Skeletal muscle tissue (tissue), 4 donors: ENCODE data around the gene CYSLTR1. TPM values are rescaled to one million over a fixed set of nuclear protein-coding genes. Genes with fewer than 3 reads are reported as not detected.
"Not testable (repeated sequence)": the region's sequence is repeated elsewhere in the genome, so short reads cannot be mapped to it uniquely, and the experiment has no call there.

Experiments used
- H3K27ac ChIP-seq: one replicate; pipeline ENCODE4 v1.7.0; 2013; ENCODE audit warnings: mild to moderate bottlenecking, low read depth, low read length, inconsistent platforms
- H3K27me3 ChIP-seq, 3 donors: one replicate each; pipeline ENCODE4 v1.7.0; 2013; ENCODE audit warnings: low read length in 3 of 3; ENCODE audit not compliant: control insufficient read depth in 3 of 3, insufficient read depth in 3 of 3
- H3K36me3 ChIP-seq, 3 donors: one replicate each; pipeline ENCODE4 v1.7.0; 2013; ENCODE audit warnings: low read length in 3 of 3; ENCODE audit not compliant: control insufficient read depth in 3 of 3, insufficient read depth in 3 of 3
- H3K4me1 ChIP-seq, 3 donors: one replicate each; pipeline ENCODE4 v1.7.0; 2013; ENCODE audit warnings: low read length in 3 of 3, mild to moderate bottlenecking in 3 of 3; ENCODE audit not compliant: control insufficient read depth in 3 of 3, insufficient read depth in 3 of 3
- H3K4me3 ChIP-seq, 3 donors: one replicate each; pipeline ENCODE4 v1.7.0; 2013; ENCODE audit warnings: low read length in 3 of 3
- H3K9ac ChIP-seq, 3 donors: one replicate each; pipeline ENCODE4 v1.7.0; 2013; ENCODE audit warnings: low read length in 3 of 3, mild to moderate bottlenecking in 3 of 3, moderate library complexity in 2 of 3, low read depth in 1 of 3
- H3K9me3 ChIP-seq, 3 donors: one replicate each; pipeline ENCODE4 v1.7.0; 2013; ENCODE audit warnings: low read length in 3 of 3; ENCODE audit not compliant: control insufficient read depth in 3 of 3
- total RNA-seq: library from RNA; depleted of rRNA; stranded (reverse); fragments of >200 nt; gene quantifications from one replicate; pipeline ENCODE4 v1.2.3, GENCODE V29; 2014
- donor health status: Osteomylitis.

CYSLTR1 gene
- total RNA-seq, 1 donor from 2014 or later: 7.3 TPM

- peak overlapping the region in 1 of 3 donors; percentile 62 for H3K4me3 ChIP-seq
- no peak overlapping the region for H3K27ac ChIP-seq
These were observed 1.0 kb downstream of the CYSLTR1 start for GRCh38 chrX:78326401-78326800.

GRCh38 chrX:78322863-78323262 is 4.5 kb downstream of the CYSLTR1 start:
- no peak overlapping the region for H3K27ac ChIP-seq
- no peaks in the 10 kb centered on the region for H3K27me3 ChIP-seq
- H3K36me3 ChIP-seq: no peaks in the 10 kb centered on the region
- H3K4me1 ChIP-seq: peaks cover 3 to 10% (median 3%) of the 10 kb centered on the region in 3 donors
- H3K4me3 ChIP-seq: no peak overlapping the region
- no peak overlapping the region for H3K9ac ChIP-seq
- no peaks in the 10 kb centered on the region for H3K9me3 ChIP-seq

More at GRCh38 chrX:78326401-78326800, 1.0 kb downstream of the CYSLTR1 start:
- H3K9me3 ChIP-seq: no peaks in the 10 kb centered on the region
- no peak overlapping the region for H3K9ac ChIP-seq
- peaks cover 3 to 10% (median 3%) of the 10 kb centered on the region in 3 donors for H3K4me1 ChIP-seq
- H3K27me3 ChIP-seq: no peaks in the 10 kb centered on the region
- no peaks in the 10 kb centered on the region for H3K36me3 ChIP-seq

- Histone ChIP-seq H3K4me3 (no peak overlapping the region), H3K4me1 (peaks cover 0 to 1% (median under 1%) of the 10 kb centered on the region in 3 donors), H3K36me3 (no peaks in the 10 kb centered on the region), H3K9me3 (no peaks in the 10 kb centered on the region), H3K27me3 (no peaks in the 10 kb centered on the region), H3K9ac (no peak overlapping the region), H3K27ac (no peak overlapping the region)
These were observed 5.6 kb downstream of the CYSLTR1 start for GRCh38 chrX:78321809-78322208.

GRCh38 chrX:78316265-78316664 is 11.1 kb downstream of the CYSLTR1 start:
- no peaks in the 10 kb centered on the region for H3K9me3 ChIP-seq
- no peak overlapping the region for H3K27ac ChIP-seq
- no peak overlapping the region for H3K9ac ChIP-seq
- no peaks in the 10 kb centered on the region for H3K36me3 ChIP-seq
- H3K4me3 ChIP-seq: no peak overlapping the region
- H3K27me3 ChIP-seq: no peaks in the 10 kb centered on the region
- H3K4me1 ChIP-seq: no peaks in the 10 kb centered on the region

- no peak overlapping the region for H3K27ac ChIP-seq
- H3K9ac ChIP-seq: no peak overlapping the region
- H3K4me3 ChIP-seq: no peak overlapping the region
- no peaks in the 10 kb centered on the region for H3K36me3 ChIP-seq
- no peaks in the 10 kb centered on the region for H3K9me3 ChIP-seq
- H3K4me1 ChIP-seq: no peaks in the 10 kb centered on the region
- H3K27me3 ChIP-seq: no peaks in the 10 kb centered on the region
These were observed 11.7 kb downstream of the CYSLTR1 start for GRCh38 chrX:78315745-78316144.

GRCh38 chrX:78314561-78314960 is 12.8 kb downstream of the CYSLTR1 start:
- no peak overlapping the region for H3K9ac ChIP-seq
- H3K4me3 ChIP-seq: no peak overlapping the region
- no peaks in the 10 kb centered on the region for H3K27me3 ChIP-seq
- H3K9me3 ChIP-seq: no peaks in the 10 kb centered on the region
- H3K36me3 ChIP-seq: no peaks in the 10 kb centered on the region
- H3K27ac ChIP-seq: no peak overlapping the region
- no peaks in the 10 kb centered on the region for H3K4me1 ChIP-seq

- Histone ChIP-seq H3K4me3 (no peak overlapping the region), H3K27me3 (no peaks in the 10 kb centered on the region), H3K36me3 (no peaks in the 10 kb centered on the region), H3K27ac (no peak overlapping the region), H3K9me3 (no peaks in the 10 kb centered on the region), H3K4me1 (no peaks in the 10 kb centered on the region), H3K9ac (no peak overlapping the region)
These were observed 13.9 kb downstream of the CYSLTR1 start for GRCh38 chrX:78313526-78313925.

GRCh38 chrX:78307665-78308064 is 19.7 kb downstream of the CYSLTR1 start:
- Histone ChIP-seq H3K27ac (no peak overlapping the region), H3K9me3 (no peaks in the 10 kb centered on the region)

GRCh38 chrX:78303086-78303485 is 24.3 kb downstream of the CYSLTR1 start:
- H3K27ac ChIP-seq: no peak overlapping the region
- H3K4me3 ChIP-seq: no peak overlapping the region
- H3K27me3 ChIP-seq: no peaks in the 10 kb centered on the region
- no peaks in the 10 kb centered on the region for H3K36me3 ChIP-seq
- no peaks in the 10 kb centered on the region for H3K4me1 ChIP-seq
- H3K9ac ChIP-seq: no peak overlapping the region
- H3K9me3 ChIP-seq: no peaks in the 10 kb centered on the region

More at GRCh38 chrX:78307665-78308064, 19.7 kb downstream of the CYSLTR1 start:
- Histone ChIP-seq H3K27me3 (no peaks in the 10 kb centered on the region), H3K4me1 (no peaks in the 10 kb centered on the region), H3K36me3 (no peaks in the 10 kb centered on the region), H3K9ac (no peak overlapping the region), H3K4me3 (no peak overlapping the region)

GRCh38 chrX:78300933-78301332 is 26.5 kb downstream of the CYSLTR1 start:
- not testable (repeated sequence) for H3K9me3 ChIP-seq, H3K27ac ChIP-seq, H3K4me3 ChIP-seq, H3K4me1 ChIP-seq, H3K9ac ChIP-seq, H3K27me3 ChIP-seq, H3K36me3 ChIP-seq

GRCh38 chrX:78283511-78283910 is 43.9 kb downstream of the CYSLTR1 start:
- Histone ChIP-seq H3K4me3 (no peak overlapping the region), H3K9ac (no peak overlapping the region), H3K9me3 (no peaks in the 10 kb centered on the region), H3K27ac (no peak overlapping the region), H3K4me1 (no peaks in the 10 kb centered on the region), H3K27me3 (no peaks in the 10 kb centered on the region), H3K36me3 (no peaks in the 10 kb centered on the region)
